GOT3 (cell line): ENCODE data around the gene RPEL1.

Experiments used
- DNase-seq: peaks from one replicate; lab custom pipeline; 2025; ENCODE audit warnings: mixed read lengths; lab: John Stamatoyannopoulos, UW

Gene RPEL1

GRCh38 chr10:103278862-103279298 is 33.2 kb downstream of the RPEL1 start:
- no peak for DNase-seq

DNA sequence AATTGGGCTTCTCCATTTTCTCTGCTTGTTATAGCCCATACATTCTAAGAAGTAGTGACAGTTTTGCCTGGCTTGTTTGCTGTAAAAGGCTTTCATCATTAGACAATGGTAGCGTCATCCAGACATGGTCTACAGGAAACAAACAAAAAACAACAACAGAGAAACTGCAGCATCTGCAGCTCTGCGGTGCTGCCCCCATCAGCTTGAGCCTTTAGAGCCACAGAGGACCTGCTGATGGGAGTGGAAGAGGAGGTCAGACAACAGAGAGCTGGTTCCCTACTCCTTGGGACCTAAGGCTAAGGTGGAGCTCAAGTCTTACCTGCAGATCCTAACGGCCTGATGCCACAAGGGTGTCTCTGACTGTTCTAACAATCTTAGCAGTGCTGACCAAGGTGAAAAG is 34.3 kb downstream of the RPEL1 start:
- no peak for DNase-seq

DNA sequence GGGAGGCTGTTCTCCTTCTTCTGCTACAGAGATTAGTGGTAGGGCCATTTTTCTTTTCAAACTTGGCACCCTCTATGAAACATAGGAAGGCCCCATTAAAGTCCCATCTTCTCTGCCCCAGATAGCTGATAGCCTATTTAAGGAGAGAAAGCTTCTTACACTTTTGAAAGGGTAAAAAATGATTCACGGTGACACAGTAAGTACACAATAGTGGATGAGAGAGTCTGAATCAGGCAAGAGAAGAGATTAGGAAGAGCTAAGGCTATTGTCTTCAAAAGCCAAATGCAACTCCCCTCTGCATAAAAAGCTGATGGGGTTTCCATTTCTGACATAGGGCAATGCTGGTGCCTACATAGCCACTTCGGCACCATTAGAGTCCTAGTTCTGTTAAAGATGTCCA is 34.8 kb downstream of the RPEL1 start:
- no peak for DNase-seq

DNA sequence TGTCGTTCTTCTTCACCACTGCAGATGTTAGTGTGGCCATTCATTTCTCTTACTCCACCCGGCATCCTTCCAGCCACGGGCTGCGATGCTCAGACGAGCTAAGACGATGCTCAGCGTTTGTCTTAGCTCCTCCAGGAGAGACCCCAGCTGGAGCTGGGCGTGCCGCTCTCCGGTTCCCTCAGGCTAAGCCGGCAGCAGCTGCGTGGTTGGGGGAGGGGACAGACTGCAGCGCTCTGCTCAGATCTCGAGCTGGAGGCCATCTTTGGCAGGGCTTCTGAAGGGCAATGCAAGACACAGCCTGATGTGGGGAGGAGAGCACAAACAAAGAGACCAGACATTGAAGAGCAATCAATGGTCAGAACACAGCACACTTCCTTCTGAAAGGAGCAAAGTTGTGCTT is 36.1 kb downstream of the RPEL1 start:
- DNase-seq: no peak

- DNase-seq: no peak
Measured at GRCh38 chr10:103282961-103283360, 37.3 kb downstream of the RPEL1 start.

- DNase-seq: no peak
Measured at GRCh38 chr10:103284170-103284569, 38.5 kb downstream of the RPEL1 start.

GRCh38 chr10:103287992-103288391 is 42.3 kb downstream of the RPEL1 start:
- no peak for DNase-seq

DNA sequence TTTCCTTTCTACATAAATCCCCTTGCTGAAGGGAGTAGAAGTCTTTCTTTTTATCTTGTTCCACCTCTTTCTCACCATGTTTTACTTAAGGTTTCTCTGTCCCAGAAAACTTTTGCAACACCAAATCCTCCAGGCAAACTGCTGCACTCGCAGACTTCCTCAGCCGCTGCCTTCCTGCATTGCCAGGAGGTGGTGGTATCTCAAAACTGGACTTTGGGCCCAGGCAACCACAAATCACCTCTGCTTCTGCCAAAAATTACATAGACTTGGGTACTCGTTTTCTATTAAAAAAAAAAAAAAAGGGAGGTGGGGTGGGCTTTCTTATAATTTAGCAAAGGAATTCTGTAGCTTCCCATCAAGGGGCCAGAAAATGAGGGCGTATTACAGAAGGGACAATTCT is 45.9 kb downstream of the RPEL1 start:
- no peak for DNase-seq

DNA sequence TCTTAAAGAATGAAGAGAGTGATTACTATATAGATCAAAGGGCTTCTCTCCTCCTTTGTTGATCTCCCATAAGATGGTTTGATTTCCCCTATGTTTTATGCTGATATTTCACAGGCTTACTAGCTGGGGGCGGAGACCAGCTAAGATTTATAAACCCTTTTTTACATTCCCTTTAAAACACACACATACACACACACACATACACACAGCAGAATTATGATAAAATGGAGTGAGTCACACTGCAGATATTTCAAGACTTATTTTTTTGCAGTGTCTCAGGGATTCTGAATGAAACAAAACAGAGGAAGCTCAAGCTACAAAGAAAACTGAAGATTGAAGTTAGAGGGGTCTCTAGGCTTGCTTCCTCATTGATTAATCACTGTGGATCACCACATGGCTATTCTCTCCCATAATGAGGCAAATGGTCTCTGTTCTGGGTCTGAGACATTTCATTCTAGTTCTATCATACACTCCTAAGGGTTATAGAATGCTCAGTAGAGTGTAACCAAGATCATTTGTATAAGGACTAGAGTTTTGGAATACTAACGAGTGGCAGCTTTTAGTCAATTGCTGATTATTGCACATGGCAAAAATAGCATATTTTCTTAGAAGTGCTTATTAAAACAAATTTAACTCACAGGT is 49.8 kb downstream of the RPEL1 start:
- DNase-seq: no peak
